GM12878 (cell line): ENCODE data around the gene SLC12A7. TPM values are rescaled to one million over a fixed set of nuclear protein-coding genes. Genes with fewer than 3 reads are reported as not detected.

Experiments
- BHLHE40 ChIP-seq, 2 experiments: fragments of 450-650 bp in 1 of 2; IDR thresholded peaks; 2 replicates each; pipeline ENCODE4 v1.6.1; 2011 to 2017; ENCODE audit warnings: low read depth in 2 of 2, borderline replicate concordance in 1 of 2, improper control_type of control experiment in 1 of 2, low read length in 1 of 2, mild to moderate bottlenecking in 1 of 2
- EZH2 ChIP-seq: IDR thresholded peaks from 2 replicates; pipeline ENCODE4 v1.6.1; 2012; ENCODE audit warnings: low read depth, mild to moderate bottlenecking, control low read depth, inconsistent platforms, low read length, borderline replicate concordance; ENCODE audit not compliant: control insufficient read depth
- MYC ChIP-seq: IDR thresholded peaks from 2 replicates; pipeline ENCODE4 v1.6.1; 2011; ENCODE audit warnings: mild to moderate bottlenecking, low read length, moderate library complexity, inconsistent platforms; ENCODE audit not compliant: insufficient read depth, insufficient replicate concordance, insufficient read length, severe bottlenecking
- SIX5 ChIP-seq: IDR thresholded peaks from 2 replicates; pipeline ENCODE4 v1.6.1; 2011; ENCODE audit warnings: mild to moderate bottlenecking, low read depth, low read length, moderate library complexity; ENCODE audit not compliant: severe bottlenecking
- SREBF1 ChIP-seq: IDR thresholded peaks from 2 replicates; pipeline ENCODE4 v1.6.1; 2012; ENCODE audit warnings: mild to moderate bottlenecking, low read length
- ZNF274 ChIP-seq: IDR thresholded peaks from one replicate; pipeline ENCODE4 v1.8.0; 2011; ENCODE audit not compliant: insufficient read length, insufficient read depth
- polyA plus RNA-seq, 11 experiments: library from polyadenylated mRNA; depleted of rRNA in 4 of 11; unstranded in 6 of 11; stranded (reverse) in 5 of 11; fragments of >200 nt; fragmentation: Nextera tagmentation in 4 of 11; fragmentation: Illumina TruSeq in 1 of 11; extraction: Ambion mirVana in 4 of 11; extraction: Trizol in 1 of 11; gene quantifications; 1 replicate in 1 of 11; 2 replicates in 10 of 11; pipeline versions ENCODE4 v1.2.1 to v1.2.3, GENCODE V29; 2011 to 2016; ENCODE audit warnings: inconsistent platforms in 2 of 11, missing spikeins in 2 of 11, low read depth in 1 of 11
- total RNA-seq, 4 experiments: library from RNA; depleted of rRNA in 3 of 4; stranded (reverse); fragments of >200 nt in 3 of 4; fragmentation: Illumina TruSeq in 1 of 4; extraction: Trizol in 1 of 4; gene quantifications; 2 replicates each; pipeline versions ENCODE4 v1.2.1 to v1.2.3, GENCODE V29; 2013 to 2021
- TF ChIP-seq, protein P1 (sequence below): fragments of 450-650 bp; IDR thresholded peaks from 2 replicates; pipeline ENCODE4 v1.6.1; 2016; ENCODE audit warnings: mild to moderate bottlenecking
- TF ChIP-seq, protein P2 (sequence below): IDR thresholded peaks from 2 replicates; pipeline ENCODE4 v1.6.1; 2011; ENCODE audit warnings: low read depth, mild to moderate bottlenecking, low read length, moderate library complexity, borderline replicate concordance; ENCODE audit errors: extremely low read depth

The SLC12A7 gene
- total and polyA plus RNA-seq, 10 of the 15 experiments (the other 5 are each of a cell fraction or from before 2014, with no cell fraction given): 0.10 to 10.0 (median 2.9) TPM

DNA sequence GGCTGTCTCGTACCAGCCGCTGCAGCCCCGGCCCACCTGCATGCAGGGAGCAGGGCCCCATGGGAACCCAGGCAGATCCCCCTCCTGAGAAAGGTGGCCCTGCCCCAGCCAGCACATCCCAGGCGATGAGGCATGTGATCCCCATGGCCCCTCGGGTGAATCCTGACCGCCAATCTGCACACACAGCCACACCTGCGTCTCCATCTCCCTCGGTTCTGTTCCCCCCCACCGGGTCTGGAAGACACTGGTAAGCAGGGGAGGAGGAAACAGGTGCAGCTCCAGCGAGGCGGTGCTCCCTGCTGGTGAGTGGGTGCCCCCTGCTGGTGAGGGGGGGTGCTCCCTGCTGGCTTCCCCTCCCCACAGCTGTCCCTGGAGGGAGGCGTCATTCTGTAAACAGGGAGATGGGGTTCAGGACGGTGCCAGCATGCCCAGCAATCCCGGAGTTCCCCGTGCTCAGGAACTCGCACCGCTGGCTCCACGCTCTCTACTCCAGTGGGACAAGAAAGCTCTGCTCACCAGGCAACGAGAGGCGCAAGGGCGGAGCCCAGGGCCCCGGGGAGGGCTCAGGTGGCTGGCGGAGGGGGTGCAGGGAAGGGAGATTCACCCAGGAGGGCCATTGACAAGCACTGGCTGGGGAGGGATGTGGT, 28.4 kb upstream of the SLC12A7 start (continued):
- TF ChIP-seq, protein P1, sequence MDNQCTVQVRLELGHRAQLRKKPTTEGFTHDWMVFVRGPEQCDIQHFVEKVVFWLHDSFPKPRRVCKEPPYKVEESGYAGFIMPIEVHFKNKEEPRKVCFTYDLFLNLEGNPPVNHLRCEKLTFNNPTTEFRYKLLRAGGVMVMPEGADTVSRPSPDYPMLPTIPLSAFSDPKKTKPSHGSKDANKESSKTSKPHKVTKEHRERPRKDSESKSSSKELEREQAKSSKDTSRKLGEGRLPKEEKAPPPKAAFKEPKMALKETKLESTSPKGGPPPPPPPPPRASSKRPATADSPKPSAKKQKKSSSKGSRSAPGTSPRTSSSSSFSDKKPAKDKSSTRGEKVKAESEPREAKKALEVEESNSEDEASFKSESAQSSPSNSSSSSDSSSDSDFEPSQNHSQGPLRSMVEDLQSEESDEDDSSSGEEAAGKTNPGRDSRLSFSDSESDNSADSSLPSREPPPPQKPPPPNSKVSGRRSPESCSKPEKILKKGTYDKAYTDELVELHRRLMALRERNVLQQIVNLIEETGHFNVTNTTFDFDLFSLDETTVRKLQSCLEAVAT: no peak
- TF ChIP-seq SREBF1 (no peak), EZH2 (no peak), ZNF274 (no peak), SIX5 (no peak), MYC (no peak), BHLHE40 (IDR thresholded peaks at IDR 0.05; ENCODE audit: borderline replicate concordance in 1 of 2, low read depth in 2 of 2, low read length in 1 of 2) (peak in 1 of 2 experiments; percentile 48; a peak in 2 of 4 replicates)
- TF ChIP-seq, protein P2, sequence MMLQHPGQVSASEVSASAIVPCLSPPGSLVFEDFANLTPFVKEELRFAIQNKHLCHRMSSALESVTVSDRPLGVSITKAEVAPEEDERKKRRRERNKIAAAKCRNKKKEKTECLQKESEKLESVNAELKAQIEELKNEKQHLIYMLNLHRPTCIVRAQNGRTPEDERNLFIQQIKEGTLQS: no peak
